CD4-positive, alpha-beta T cell treated with Interleukin-6 for 4 hours (primary cell): ENCODE measurements around the gene PTCH1.

Experiments used
- DNase-seq: peaks from one replicate; pipeline ENCODE4 v3.0.0-alpha.2; 2020; ENCODE audit warnings: mixed read lengths

PTCH1 gene

GRCh38 chr9:95435074-95435728 is 81.6 kb downstream of the PTCH1 start:
- no peak for DNase-seq

GRCh38 chr9:95434116-95435073 is 82.4 kb downstream of the PTCH1 start:
- no peak for DNase-seq

DNA sequence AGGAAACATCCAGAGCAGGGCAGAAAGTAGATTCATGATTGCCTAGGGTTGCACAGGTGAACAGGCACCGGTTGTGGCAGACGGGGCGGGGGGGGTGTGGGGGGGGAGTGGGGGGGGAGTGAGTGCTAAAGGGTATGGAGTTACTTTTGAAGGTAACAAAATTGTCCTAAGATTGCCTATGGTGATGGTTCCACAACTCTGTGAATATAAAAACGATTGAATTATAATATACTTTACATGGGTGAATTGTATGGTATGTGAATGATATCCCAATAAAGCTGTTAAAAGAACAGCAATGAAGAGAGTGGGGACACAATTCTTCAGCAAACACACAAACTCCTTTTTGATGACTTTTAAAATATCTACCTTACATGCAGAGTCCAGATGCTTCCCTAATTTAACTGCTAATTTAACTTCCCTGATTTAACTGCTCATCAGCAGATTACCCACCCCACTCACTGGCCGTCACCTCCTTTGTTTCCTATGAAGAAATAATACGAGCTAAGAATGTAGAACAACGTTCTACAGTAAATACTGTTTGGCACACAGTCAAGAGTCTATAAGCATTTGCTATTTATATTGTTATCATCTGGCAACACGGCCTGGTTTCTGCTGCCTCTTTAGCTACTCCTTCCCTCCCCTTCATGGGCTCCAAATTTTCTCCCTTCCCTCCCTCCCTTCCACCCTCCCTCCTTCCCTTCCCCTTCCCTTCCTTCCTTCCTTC is 83.5 kb downstream of the PTCH1 start:
- DNase-seq, result no peak

GRCh38 chr9:95431286-95431685 is 85.5 kb downstream of the PTCH1 start:
- no peak for DNase-seq

GRCh38 chr9:95429948-95430620 is 86.7 kb downstream of the PTCH1 start:
- no peak for DNase-seq

DNA sequence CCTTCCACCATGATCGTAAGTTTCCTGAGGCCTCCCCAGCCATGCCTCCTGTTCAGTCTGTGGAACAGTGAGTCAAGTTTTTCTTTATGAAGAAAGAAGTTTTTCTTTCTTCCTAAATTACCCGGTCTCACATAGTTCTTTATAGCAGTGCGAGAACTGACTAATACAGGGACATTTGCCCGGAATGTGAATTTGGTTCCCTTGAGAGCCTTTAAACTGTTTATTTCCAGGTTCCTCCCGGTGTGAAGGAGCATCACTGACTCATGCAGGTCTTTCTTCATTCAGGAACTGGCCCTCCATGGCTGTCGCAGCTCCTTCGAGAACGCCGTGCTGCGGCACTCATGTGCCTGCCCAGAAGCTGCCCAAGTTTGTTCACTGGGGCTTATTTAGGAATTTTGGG is 87.7 kb downstream of the PTCH1 start:
- DNase-seq, result no peak

DNA sequence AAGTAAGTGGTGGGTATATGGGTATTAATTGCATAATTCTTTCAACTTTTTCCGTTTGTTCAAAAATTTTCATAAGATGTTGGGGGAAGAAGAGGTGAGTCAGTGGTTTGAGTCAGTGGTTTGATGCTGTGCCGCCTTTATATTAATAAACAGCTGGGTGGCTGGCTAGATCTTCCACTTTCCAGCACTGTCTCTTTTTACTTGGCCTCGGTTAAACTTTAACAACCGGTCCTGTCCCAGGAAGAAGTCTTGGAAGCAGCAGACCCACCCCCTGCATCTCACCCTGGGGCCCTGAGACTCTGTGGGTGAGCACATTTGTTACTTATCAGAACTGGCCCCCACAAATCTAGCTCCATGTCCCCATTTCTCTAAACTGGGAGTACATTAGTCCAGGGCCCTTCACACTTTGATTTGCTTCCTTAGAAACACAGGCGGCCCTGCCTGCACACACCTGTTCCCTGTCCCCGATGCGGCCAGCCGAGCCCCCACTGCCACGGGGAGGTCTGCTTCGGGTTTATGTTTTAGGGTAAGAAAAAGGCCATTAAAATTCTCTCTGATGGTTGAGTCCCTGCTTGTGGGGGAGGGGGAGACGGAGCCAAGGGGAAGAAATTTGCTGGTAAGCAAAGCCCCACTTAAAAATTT is 90.7 kb downstream of the PTCH1 start:
- peak; percentile 7 for DNase-seq

- no peak for DNase-seq
Observed at GRCh38 chr9:95422650-95423049, 94.1 kb downstream of the PTCH1 start.

DNA sequence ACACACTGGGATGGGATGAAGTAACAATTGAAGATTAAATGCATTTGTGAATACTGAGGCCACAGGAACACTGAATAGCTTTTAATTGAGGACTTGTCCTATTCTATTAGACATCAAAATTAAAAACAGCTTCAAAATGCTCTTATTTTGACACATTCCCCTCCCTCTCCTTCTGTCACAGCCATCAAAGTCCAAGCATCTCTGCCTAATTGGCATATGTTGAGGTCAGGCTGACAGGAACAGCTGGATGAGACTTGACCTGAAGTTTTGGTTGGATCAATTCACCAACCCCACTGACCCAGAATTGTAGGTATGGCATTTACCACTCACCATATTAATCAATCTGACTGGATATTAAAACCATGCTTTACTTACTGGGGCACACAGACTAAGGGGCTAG is 96.3 kb downstream of the PTCH1 start:
- DNase-seq, result no peak

DNA sequence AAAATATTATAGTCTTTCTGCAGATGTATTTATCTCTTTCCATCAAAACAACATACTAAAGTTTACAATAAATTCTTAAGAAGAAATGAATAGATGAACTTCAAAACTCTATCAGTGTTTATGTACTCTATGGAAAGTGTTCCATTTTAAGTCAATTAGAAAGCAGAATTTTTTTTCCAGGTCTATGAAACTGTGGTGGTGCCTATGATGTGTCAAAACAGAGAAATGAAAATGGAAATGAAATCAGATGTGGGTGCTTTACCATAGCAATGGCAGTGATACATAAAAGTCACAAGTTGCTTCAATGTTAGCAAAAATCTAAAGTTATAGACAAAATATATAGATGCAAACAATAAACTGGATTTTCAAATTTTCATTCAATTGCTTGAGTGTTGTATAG is 97.3 kb downstream of the PTCH1 start:
- no peak for DNase-seq

- DNase-seq, result no peak
Observed at GRCh38 chr9:95415158-95415557, 101.6 kb downstream of the PTCH1 start.

DNA sequence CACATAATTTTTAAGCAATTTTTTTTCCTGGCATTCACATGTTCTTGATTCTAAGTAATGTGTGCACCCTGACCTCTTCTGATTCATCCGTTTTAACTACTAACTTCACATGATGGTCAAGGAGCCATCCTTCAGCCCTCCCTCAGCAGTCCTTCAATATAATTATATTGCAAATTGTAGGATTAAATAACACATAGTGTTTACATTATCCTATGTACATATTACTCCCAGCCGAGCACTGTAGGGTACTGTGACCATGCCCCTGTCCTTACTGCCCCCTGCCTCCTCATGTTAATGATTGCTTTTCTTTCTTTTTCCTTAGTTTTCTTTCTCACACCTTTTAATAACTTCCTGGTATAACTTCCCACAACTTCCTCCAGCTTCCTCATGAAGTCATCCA is 103.0 kb downstream of the PTCH1 start:
- no peak for DNase-seq

GRCh38 chr9:95411054-95411892 is 105.5 kb downstream of the PTCH1 start:
- DNase-seq, result no peak

- no peak for DNase-seq
Observed at GRCh38 chr9:95409650-95410426, 106.9 kb downstream of the PTCH1 start.

GRCh38 chr9:95407524-95407923 is 109.2 kb downstream of the PTCH1 start:
- no peak for DNase-seq

DNA sequence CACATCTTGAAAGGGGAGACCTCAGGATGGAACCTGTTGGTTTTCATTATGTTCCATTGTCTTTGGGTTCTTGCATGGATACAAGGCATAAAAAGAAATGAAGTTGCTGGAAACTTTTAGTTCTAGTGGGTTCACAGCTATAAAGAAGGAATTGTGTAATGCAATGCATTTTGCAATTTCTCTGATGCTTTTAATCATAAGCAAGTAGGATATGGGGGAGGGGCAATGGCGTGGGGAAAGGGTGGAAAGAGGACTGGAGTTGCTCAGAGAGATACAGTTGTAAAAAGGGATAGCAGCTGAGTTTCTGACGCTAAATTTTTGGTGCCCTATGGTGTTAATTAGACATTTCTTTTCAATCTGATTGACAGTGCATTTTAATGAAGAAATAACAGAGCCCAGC is 110.7 kb downstream of the PTCH1 start:
- DNase-seq, result no peak

GRCh38 chr9:95399261-95399660 is 117.5 kb downstream of the PTCH1 start:
- DNase-seq, result no peak
